MM.1S (cell line): ENCODE results near the gene RRN3.
"Not testable (repeated sequence)": the region's sequence is repeated elsewhere in the genome, so short reads cannot be mapped to it uniquely, and the experiment has no call there.

Source experiments
- EZH2 ChIP-seq: fragments of 300-600 bp; sonication (generic); optimal IDR thresholded peaks from 2 replicates; pipeline ENCODE3; 2017; ENCODE audit warnings: low read depth, mild to moderate bottlenecking, antibody characterized with exemption, low read length, mixed read lengths
- TF ChIP-seq, protein P1 (sequence below): fragments of 300-600 bp; sonication (generic); IDR thresholded peaks from 2 replicates; pipeline ENCODE4 v1.5.1; 2016; ENCODE audit warnings: antibody characterized with exemption, low read length, mixed read lengths

DNA sequence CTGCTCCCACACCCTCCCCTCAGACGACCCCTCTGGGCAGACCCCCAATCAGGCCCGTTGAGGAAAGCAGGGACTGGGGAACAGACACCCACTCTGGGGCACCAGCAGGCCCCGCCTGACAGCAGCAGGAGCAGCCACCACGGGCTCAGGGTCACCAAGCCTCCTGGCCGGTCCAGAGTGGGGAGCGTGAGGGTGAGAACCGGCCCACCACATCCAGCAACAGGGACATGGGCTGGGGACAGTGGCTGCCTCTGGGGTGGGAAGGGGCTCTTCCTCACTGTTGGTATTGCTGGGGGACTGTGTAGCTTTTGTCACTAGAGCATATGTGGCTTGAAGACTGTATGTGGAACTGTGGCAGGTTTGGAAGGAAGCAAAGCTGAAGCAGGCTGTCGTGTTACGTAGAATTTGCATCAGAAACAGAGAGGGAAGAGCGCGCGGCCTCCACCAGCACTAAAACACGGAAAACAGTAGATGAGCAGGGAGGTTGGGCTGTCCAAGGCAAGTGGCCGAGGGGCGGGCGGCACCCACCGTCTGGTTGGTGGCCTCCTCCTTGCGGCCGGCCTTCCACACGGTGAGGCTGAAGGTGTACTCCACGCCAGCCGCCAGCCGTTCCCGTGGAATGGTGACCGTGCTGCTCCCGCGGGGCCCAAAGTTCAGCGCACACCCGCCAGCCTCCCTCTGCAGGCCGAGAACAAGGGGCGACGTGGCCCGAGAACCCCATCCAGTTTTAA, 40.8 kb upstream of the RRN3 start:
- TF ChIP-seq EZH2 = not testable (repeated sequence)
- TF ChIP-seq, protein P1, sequence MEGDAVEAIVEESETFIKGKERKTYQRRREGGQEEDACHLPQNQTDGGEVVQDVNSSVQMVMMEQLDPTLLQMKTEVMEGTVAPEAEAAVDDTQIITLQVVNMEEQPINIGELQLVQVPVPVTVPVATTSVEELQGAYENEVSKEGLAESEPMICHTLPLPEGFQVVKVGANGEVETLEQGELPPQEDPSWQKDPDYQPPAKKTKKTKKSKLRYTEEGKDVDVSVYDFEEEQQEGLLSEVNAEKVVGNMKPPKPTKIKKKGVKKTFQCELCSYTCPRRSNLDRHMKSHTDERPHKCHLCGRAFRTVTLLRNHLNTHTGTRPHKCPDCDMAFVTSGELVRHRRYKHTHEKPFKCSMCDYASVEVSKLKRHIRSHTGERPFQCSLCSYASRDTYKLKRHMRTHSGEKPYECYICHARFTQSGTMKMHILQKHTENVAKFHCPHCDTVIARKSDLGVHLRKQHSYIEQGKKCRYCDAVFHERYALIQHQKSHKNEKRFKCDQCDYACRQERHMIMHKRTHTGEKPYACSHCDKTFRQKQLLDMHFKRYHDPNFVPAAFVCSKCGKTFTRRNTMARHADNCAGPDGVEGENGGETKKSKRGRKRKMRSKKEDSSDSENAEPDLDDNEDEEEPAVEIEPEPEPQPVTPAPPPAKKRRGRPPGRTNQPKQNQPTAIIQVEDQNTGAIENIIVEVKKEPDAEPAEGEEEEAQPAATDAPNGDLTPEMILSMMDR = not testable (repeated sequence)
